Endothelial cell of umbilical vein (primary cell): Measurements from ENCODE around the gene CYP39A1.

ENCODE experiments used
- CTCF ChIP-seq, 2 donors: IDR thresholded peaks; 1 replicate in 1 of 2; 2 replicates in 1 of 2; pipeline ENCODE4 v1.5.1; 2011; ENCODE audit warnings: low read length in 2 of 2, mild to moderate bottlenecking in 2 of 2, moderate library complexity in 2 of 2, control low read depth in 1 of 2, inconsistent platforms in 1 of 2, low read depth in 1 of 2; ENCODE audit not compliant: insufficient read depth in 1 of 2; ENCODE audit errors: extremely low read depth in 1 of 2
- EZH2 ChIP-seq: IDR thresholded peaks from 2 replicates; pipeline ENCODE4 v1.6.1; 2012; ENCODE audit warnings: borderline replicate concordance, low read depth, mild to moderate bottlenecking, moderate library complexity, low read length, inconsistent platforms; ENCODE audit not compliant: severe bottlenecking
- POLR2A ChIP-seq: IDR thresholded peaks from 2 replicates; pipeline ENCODE4 v1.6.1; 2012; ENCODE audit warnings: low read depth, mild to moderate bottlenecking, control low read depth, low read length
- POLR2AphosphoS5 ChIP-seq: IDR thresholded peaks from 2 replicates; pipeline ENCODE4 v1.6.1; 2012; ENCODE audit warnings: low read depth, mild to moderate bottlenecking, control low read depth, low read length, moderate library complexity; ENCODE audit not compliant: insufficient read depth
- TF ChIP-seq, protein P1 (sequence below): IDR thresholded peaks from 2 replicates; pipeline ENCODE4 v1.6.1; 2011; ENCODE audit not compliant: insufficient read depth, insufficient read length

DNA sequence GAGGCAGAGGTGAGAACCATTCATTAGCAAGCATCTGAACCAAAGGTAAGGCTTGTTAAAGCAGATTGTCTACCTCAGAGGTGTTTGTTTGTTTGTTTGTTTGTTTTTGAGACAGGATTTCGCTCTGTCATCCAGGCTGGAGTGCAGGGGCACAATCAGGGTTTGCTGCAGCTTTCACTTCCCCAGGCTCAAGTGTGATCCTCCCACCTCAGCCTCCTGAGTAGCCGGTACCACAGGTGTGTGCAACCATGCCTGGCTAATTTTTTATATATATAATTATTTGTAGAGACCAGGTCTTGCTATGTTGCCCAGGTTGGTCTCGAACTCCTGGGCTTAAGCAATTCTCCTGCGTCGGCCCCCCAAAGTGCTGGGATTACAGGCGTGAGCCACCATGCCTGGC lies 17.2 kb downstream of the CYP39A1 start:
- TF ChIP-seq CTCF (IDR thresholded peaks at IDR 0.05; ENCODE audit: extremely low read depth in 1 of 2, insufficient read depth in 1 of 2, low read depth in 1 of 2, low read length in 2 of 2) (no peak), POLR2A (no peak), EZH2 (no peak), POLR2AphosphoS5 (no peak)
- TF ChIP-seq, protein P1, sequence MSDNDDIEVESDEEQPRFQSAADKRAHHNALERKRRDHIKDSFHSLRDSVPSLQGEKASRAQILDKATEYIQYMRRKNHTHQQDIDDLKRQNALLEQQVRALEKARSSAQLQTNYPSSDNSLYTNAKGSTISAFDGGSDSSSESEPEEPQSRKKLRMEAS: no peak
